GM21423 (cell line): ENCODE measurements around the gene VASH2.
"Not testable (repeated sequence)": the region's sequence is repeated elsewhere in the genome, so short reads cannot be mapped to it uniquely, and the experiment has no call there.

Experiments
- ATAC-seq: cut with Tn5 transposase; IDR thresholded peaks from one replicate; pipeline ENCODE4 v1.9.1; 2021; ENCODE audit warnings: mild to moderate bottlenecking, moderate library complexity; ENCODE audit not compliant: unreplicated experiment

Gene VASH2

GRCh38 chr1:212954514-212954913 lies 4.2 kb downstream of the VASH2 start:
- ATAC-seq, result no peak

- ATAC-seq, result no peak
Measured at GRCh38 chr1:212955098-212955497, 4.8 kb downstream of the VASH2 start.

GRCh38 chr1:212955961-212956620 lies 5.8 kb downstream of the VASH2 start:
- ATAC-seq, result no peak

GRCh38 chr1:212957546-212957945 lies 7.2 kb downstream of the VASH2 start:
- ATAC-seq, result no peak

GRCh38 chr1:212958175-212958574 lies 7.8 kb downstream of the VASH2 start:
- no peak for ATAC-seq

GRCh38 chr1:212959266-212960220 lies 9.2 kb downstream of the VASH2 start:
- ATAC-seq, result peak; percentile 42

GRCh38 chr1:212960932-212961331 lies 10.6 kb downstream of the VASH2 start:
- ATAC-seq, result no peak

- no peak for ATAC-seq
Measured at GRCh38 chr1:212962509-212962908, 12.2 kb downstream of the VASH2 start.

GRCh38 chr1:212964102-212964501 lies 13.8 kb downstream of the VASH2 start:
- ATAC-seq, result no peak

GRCh38 chr1:212964993-212965392 lies 14.7 kb downstream of the VASH2 start:
- ATAC-seq, result not testable (repeated sequence)

- ATAC-seq, result no peak
Measured at GRCh38 chr1:212966616-212967015, 16.3 kb downstream of the VASH2 start.

- peak; percentile 58 for ATAC-seq
Measured at GRCh38 chr1:212967801-212968200, 17.5 kb downstream of the VASH2 start.

GRCh38 chr1:212968368-212968863 lies 18.1 kb downstream of the VASH2 start:
- peak; percentile 49 for ATAC-seq

GRCh38 chr1:212970085-212970484 lies 19.7 kb downstream of the VASH2 start:
- no peak for ATAC-seq

- ATAC-seq, result no peak
Measured at GRCh38 chr1:212971312-212971711, 21.0 kb downstream of the VASH2 start.

GRCh38 chr1:212973426-212973825 lies 23.1 kb downstream of the VASH2 start:
- no peak for ATAC-seq

- no peak for ATAC-seq
Measured at GRCh38 chr1:212973899-212974298, 23.6 kb downstream of the VASH2 start.

GRCh38 chr1:212974711-212975110 lies 24.4 kb downstream of the VASH2 start:
- no peak for ATAC-seq

- no peak for ATAC-seq
Measured at GRCh38 chr1:212975111-212975918, 25.0 kb downstream of the VASH2 start.

GRCh38 chr1:212976586-212976985 lies 26.2 kb downstream of the VASH2 start:
- ATAC-seq, result no peak
